ENCODE data around the gene KCNV2.

Gene KCNV2

DNA sequence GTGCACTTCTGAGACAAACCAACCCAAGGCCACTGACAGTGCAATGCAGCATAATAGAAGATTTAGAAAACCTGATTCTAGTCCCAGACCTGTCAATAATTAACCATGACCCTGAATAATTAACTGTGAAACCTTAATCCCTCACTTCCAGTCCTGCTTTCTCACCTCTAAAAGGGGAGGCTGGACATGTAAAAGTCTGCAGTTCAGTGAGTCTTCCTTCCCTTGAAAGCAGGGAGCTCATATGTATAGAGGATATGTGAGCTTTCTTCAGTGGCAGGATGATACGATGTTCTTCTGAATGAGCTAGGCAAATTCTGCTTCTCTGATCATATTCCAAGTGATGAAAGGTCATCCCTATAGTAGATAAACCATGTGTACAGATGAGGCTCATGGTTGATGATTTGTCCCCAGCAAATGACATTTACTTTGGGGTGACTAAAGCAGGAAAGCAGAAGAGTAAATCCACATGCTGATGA is 2.9 kb downstream of the KCNV2 start:
- DNase-seq (ENCODE audit: low spot score), result no peak

DNA sequence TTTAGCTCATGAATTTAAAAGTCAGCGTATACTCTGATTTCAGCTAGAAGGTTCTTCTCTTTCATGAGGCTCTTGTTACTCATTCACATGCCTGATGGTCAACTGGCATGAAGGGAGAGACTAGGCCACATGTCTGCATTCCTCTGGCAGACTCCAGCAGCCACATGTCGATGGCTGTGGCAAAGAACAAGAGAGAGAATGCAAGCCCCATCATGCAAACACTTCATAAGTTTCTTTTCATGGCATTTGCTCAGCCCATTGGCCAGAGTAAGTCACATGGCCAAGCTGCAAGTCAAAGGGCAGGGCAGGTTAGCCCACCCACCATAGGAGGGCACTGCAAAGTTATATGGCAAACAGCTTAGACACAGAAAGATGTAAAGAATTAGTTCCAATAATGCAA is 5.4 kb downstream of the KCNV2 start:
- DNase-seq (ENCODE audit: low spot score), result no peak

- no peak for DNase-seq (ENCODE audit: low spot score)
Measured at GRCh38 chr9:2723376-2724065, 6.2 kb downstream of the KCNV2 start.

DNA sequence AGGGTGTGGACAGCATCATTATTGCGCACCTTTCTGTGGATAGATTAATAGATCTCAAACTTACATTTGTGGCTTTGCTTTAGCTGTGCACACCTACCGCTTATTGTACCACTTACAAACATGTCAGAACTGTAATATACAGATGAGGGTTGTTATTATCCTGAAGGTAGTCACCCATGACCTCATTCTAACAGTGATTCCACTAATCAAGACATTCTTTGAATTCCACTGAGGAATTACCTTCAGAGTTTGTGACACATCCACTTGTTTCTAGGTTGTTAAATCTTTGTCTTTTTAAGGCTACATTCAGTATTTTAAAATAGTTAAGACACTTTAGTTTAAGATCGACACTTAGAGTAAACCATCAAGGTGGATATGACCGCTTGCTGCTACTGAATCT is 7.8 kb downstream of the KCNV2 start:
- no peak for DNase-seq (ENCODE audit: low spot score)

GRCh38 chr9:2725898-2726649 is 8.8 kb downstream of the KCNV2 start:
- DNase-seq (ENCODE audit: low spot score), result no peak

- no peak for DNase-seq (ENCODE audit: low spot score)
Measured at GRCh38 chr9:2726650-2727340, 9.5 kb downstream of the KCNV2 start.

DNA sequence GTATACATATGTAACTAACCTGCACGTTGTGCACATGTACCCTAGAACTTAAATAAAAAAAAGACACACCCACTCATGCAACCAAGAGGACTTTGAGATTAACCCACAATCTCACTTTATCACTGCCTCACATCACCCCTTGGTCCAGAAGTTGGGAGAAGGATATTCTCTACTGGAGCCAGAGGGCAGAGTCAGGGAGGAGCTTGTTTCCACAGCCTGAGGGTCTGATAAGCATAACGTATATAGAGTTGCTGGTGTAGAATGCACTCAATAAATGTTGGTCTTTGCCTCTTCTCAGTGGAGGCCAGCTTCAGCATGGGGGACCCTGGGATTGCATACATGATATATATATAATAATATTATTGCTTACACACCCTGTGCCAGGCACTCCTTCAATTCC is 10.1 kb downstream of the KCNV2 start:
- DNase-seq (ENCODE audit: low spot score), result peak; percentile 20

DNA sequence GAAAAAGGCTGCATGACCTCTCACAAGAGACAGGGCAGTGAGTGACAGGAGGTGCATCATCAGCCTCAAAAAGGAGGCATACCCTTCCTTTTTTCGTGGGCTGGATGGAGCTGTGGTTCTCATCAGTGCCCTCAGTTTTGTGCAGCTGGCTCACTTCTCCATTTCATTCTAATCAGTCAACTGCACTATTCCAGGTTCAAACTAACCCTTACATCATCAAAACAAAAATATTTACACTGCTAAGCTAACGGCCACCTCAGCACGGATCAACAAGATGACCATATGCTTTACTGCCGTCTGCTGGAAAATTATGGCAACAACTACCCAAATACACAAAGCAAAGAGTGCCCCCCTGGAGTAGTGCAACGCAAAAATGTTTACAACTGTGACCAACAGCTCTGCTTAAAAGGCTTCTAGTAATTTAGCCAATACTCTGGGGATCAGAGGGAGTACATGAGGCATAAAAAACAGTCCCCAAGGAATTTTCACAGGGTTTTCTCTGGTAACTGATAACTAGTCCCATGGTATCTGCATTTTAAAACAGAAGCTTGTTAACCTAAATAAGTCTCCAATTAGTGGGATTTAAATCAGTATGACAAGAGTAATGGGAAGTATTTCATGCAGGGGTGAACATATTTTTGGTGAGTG is 10.8 kb downstream of the KCNV2 start:
- DNase-seq (ENCODE audit: low spot score), result peak; percentile 41

- no peak for DNase-seq (ENCODE audit: low spot score)
Measured at GRCh38 chr9:2729003-2729402, 11.7 kb downstream of the KCNV2 start.

GRCh38 chr9:2729721-2730120 is 12.4 kb downstream of the KCNV2 start:
- DNase-seq (ENCODE audit: low spot score), result no peak

- no peak for DNase-seq (ENCODE audit: low spot score)
Measured at GRCh38 chr9:2730971-2731370, 13.7 kb downstream of the KCNV2 start.

DNA sequence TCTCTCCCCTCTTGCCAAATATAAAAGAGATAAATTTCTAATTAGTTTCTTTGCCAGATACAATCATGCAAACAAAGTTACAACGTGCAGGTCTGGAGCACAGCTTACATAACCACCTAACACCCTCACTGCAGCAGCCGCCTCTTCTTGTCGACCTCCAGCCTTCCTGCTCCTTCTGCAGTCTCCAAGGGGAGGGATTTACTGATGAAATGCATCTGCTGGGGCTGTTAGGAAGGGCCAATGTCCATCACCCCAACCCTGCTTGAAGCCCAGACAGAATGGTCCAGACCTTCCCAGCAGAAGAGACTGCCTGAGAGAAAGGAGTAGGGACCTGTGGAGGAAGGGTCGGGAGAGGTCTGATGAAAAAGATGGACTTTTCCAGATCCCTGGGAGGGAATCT is 15.2 kb downstream of the KCNV2 start:
- no peak for DNase-seq (ENCODE audit: low spot score)

DNA sequence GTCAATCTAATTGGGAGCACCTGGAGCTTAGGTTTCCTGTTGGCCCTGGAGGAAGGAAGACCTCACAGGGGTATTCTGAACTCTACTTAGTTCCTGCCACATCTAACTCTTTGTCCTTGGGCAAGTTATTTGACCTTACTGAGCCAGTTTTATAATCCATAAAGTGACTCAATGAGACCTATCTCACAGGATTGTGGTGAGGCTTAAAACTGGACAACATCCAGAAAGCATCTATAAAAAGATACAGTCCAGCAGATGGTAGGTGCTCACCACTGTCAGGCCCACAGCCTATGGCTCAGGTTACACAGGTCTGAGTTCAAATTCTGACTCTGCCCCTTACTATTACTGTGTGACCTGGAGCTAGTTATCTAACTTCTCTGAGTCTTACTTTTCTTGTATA is 23.3 kb downstream of the KCNV2 start:
- no peak for DNase-seq (ENCODE audit: low spot score)

GRCh38 chr9:2741441-2742158 is 24.3 kb downstream of the KCNV2 start:
- DNase-seq (ENCODE audit: low spot score), result no peak

DNA sequence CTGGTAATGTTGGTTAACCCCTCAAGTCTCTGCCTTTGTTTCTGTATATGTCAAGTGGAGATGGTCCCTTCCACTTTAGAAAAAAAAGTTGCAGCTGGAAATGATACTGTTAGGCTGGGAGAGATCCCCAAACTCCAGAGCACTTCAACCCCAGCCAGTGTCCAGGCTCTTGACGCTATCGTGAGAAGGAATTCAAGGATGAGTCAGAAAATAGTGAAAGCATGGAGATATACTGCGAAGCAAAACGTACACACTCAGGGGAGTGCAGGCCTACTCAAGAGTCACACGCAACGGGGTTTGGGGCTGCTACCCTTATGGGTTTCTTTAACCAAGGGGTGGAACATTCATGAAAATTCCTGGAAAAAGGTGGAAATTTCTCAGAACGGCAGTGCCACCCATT is 24.9 kb downstream of the KCNV2 start:
- no peak for DNase-seq (ENCODE audit: low spot score)

- DNase-seq (ENCODE audit: low spot score), result no peak
Measured at GRCh38 chr9:2743937-2744529, 26.7 kb downstream of the KCNV2 start.

DNA sequence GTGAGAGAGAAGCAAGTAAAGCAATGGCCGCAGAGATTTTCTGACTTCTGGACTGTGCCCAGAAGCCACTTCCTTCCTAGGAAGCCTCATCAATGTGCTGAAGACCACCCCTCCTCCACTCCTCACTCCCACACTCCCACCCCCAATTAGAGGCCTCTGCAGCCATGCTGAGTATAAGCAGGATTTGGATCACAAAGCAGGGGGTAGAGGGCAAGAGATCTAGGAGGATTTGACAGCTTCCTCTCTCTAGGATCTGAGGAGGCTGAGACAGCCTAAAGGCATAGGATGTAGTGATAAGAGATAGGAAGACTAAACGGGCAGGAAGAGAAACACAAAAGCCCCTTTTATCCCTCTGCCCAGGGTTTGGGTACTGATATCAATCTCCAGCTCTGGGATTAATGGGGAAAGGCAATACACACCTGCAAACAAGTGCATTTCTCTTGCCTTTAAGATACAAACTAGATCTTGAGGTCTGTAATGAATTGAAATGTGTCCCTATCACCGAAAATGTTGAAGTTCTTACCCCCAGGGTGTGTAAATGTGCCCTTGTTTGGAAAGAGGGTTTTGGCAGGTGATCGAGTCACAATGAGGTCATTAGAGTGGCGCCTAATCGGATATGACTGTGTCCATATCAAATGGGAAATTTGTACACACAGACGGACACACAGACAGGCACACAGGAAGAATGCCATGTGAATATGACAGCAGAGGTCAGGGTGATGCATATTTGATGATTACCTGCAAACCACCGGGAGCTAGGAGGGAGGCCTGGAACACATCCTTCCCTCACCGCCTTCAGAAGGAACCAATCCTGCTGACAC is 28.5 kb downstream of the KCNV2 start:
- no peak for DNase-seq (ENCODE audit: low spot score)

GRCh38 chr9:2749485-2749884 is 32.2 kb downstream of the KCNV2 start:
- DNase-seq (ENCODE audit: low spot score), result no peak

DNA sequence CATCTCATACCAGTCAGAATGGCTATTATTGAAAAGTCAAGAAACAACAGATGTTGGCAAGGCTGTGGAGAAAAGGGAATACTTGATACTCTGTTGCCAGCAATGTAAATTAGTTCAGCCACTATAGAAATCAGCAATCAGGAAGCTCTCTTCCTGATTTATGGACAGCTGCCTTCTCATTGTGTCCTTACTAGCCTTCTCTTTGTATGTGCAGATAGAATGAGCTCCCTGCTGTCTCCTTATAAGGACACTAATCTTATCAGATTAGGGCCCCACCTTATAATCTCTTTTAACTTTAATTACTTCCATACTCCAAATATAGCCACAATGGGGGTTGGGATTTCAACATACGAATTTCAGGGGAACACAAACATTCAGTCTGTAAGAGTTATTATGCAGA is 38.0 kb downstream of the KCNV2 start:
- no peak for DNase-seq (ENCODE audit: low spot score)

DNA sequence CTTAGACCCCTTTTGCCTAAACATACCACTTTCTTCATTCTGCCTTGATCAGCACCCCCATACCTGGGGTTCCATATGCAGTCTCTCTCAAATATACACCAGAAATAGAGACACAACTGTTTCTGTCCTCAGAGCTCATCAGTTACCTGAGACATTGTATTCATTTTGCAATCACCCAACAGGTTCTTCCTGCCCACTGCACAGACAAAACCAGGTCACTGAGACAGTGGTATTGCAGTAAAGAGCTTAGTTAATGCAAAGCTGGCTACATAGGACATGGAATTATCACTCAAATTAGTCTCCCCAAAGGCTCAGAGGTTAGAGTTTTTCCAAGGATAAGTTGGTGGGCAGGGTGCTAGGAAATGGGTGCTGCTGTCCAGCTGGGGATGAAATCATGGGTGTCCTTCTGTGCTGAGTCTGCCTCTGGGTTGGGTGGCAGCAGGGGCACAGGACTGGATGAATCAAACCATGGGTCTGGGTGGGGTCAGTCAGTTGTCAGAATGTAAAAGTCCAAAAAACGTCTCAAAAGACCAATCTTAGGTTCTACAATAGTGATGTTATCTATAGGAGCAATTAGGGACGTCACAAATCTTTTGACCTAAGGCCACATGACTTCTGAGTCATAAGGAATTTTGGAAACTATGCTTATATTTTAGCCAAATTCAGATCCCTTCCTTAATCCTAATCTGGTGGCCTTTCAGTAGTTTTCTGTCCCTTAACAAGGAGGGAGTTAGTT is 41.0 kb downstream of the KCNV2 start:
- no peak for DNase-seq (ENCODE audit: low spot score)

Data from hematopoietic multipotent progenitor cell treated with erythropoietin and hydrocortisone succinate and interleukin-3 and kit ligand, for 15 days (in vitro differentiated cells).